Testis (tissue), 3 donors: ENCODE data around the gene PRKN. TPM values are rescaled to one million over a fixed set of nuclear protein-coding genes. Genes with fewer than 3 reads are reported as not detected.

Source experiments
- DNase-seq: peaks from one replicate; pipeline ENCODE4 v3.0.0-alpha.2; 2019
- H3K27ac ChIP-seq, 2 donors: fragments of 200-600 bp; sonication (generic); one replicate each; pipeline ENCODE4 v1.5.1; 2019
- H3K27me3 ChIP-seq: fragments of 200-600 bp; sonication (generic); one replicate; pipeline ENCODE4 v1.5.1; 2019
- H3K36me3 ChIP-seq: fragments of 200-600 bp; sonication (generic); one replicate; pipeline ENCODE4 v1.5.1; 2017; ENCODE audit warnings: low read depth; ENCODE audit errors: missing control alignments
- H3K4me1 ChIP-seq: fragments of 200-600 bp; sonication (generic); one replicate; pipeline ENCODE4 v1.5.1; 2019
- H3K4me3 ChIP-seq, 2 donors: fragments of 200-600 bp; sonication (generic); one replicate each; pipeline ENCODE4 v1.5.1; 2017 to 2019
- H3K9me3 ChIP-seq: fragments of 200-600 bp; sonication (generic); one replicate; pipeline ENCODE4 v1.5.1; 2017
- POLR2A ChIP-seq: fragments of 450-650 bp; IDR thresholded peaks from one replicate; pipeline ENCODE4 v1.6.1; 2017; ENCODE audit warnings: antibody characterized with exemption, mild to moderate bottlenecking, moderate library complexity
- WGBS, 2 donors: methylation state at CpG; one replicate each; pipeline ENCODE4 v1.1.5; 2018; 5-methylcytosine and 5-hydroxymethylcytosine counted together
- intact Hi-C: fragments of 100-400 bp; cut with DNase I; formaldehyde crosslinking; loops from one replicate; pipeline ENCODE4 v1.15.1; 2023; ENCODE audit warnings: low total_unique reads
- polyA plus RNA-seq: library from polyadenylated mRNA; stranded (reverse); fragments of 350-450 nt; fragmentation: Illumina TruSeq; extraction: RNeasy Lipid Tissue Mini Kit (QIAGEN cat#74804); gene quantifications from one replicate; pipeline ENCODE4 v1.2.3, GENCODE V29; 2014; ENCODE audit warnings: low read depth, low replicate concordance; ENCODE audit not compliant: insufficient read depth
- total RNA-seq, 2 donors: library from RNA; depleted of rRNA; stranded (reverse); fragments of >200 nt; gene quantifications; one replicate each; pipeline ENCODE4 v1.2.3, GENCODE V29; 2016
- TF ChIP-seq, protein P1 (sequence below), 3 experiments: fragments of 450-650 bp in 2 of 3; fragments of 200-600 bp in 1 of 3; sonication (generic) in 1 of 3; IDR thresholded peaks; one replicate each; pipeline ENCODE4 v1.5.1; 2016 to 2019; ENCODE audit warnings: antibody characterized with exemption in 3 of 3, mild to moderate bottlenecking in 2 of 3, moderate library complexity in 1 of 3

The PRKN gene
- total and polyA plus RNA-seq, 3 donors from 2014 or later = 19.1 to 34.5 (median 28.8) TPM

DNA sequence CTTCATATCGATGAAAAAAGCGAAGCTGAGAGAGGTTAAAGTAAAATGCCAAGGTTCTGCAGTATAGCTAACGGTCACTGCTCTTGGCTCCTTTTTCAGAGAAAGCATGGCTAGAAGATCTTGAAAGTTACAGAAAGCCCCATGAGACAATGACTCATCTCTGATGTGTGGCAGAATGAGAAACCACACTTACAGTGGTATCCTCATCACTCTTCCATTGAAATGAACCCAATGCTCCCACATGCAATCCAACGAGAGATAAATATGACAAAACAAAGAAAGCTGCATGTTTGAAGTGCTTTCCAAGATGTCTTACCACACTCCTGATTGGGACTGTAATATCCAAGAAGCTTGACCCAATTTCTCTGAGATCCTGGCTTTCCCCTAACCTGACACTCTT lies 694.9 kb downstream of the PRKN start:
- DNase-seq = no peak
- no peaks in the 10 kb centered on the region for H3K4me1 ChIP-seq
- intact Hi-C loops = no loop called here

DNA sequence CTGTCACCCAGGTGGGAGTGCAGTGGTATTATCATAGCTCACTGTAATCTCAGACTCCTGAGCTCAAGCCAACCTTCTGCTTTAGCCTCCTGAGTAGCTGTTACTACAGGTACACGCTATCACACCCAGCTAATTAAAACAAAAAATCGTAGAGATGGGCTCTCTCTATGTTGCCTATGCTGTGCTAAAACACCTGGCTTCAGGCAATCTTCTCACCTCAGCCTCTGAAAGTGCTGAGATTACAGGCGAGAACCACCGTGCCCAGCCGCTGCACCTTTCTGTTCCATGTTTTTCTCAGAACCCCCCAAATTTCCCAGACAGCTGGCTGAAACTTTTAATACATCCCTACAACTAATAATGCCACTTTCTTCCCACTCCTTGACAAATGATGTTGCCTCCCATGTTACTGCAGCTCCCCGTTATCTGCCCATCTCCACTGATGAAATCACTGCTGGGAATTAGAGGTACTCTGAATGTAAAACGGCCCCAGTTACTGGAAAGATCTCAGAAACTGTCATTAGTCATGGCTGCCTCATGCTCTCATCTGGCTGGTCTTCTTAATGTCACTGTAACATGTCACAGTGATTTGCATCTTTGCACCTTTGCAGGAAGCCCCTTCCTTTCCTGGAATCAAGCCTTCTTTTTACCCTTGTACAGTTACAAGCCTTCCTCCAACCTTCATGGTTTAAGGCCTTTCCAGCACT lies 697.5 kb downstream of the PRKN start:
- no peaks in the 10 kb centered on the region for H3K4me1 ChIP-seq
- TF ChIP-seq POLR2A = no peak
- TF ChIP-seq, protein P1, sequence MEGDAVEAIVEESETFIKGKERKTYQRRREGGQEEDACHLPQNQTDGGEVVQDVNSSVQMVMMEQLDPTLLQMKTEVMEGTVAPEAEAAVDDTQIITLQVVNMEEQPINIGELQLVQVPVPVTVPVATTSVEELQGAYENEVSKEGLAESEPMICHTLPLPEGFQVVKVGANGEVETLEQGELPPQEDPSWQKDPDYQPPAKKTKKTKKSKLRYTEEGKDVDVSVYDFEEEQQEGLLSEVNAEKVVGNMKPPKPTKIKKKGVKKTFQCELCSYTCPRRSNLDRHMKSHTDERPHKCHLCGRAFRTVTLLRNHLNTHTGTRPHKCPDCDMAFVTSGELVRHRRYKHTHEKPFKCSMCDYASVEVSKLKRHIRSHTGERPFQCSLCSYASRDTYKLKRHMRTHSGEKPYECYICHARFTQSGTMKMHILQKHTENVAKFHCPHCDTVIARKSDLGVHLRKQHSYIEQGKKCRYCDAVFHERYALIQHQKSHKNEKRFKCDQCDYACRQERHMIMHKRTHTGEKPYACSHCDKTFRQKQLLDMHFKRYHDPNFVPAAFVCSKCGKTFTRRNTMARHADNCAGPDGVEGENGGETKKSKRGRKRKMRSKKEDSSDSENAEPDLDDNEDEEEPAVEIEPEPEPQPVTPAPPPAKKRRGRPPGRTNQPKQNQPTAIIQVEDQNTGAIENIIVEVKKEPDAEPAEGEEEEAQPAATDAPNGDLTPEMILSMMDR (IDR thresholded peaks at IDR 0.05) = no peak
- H3K4me3 ChIP-seq = no peak overlapping the region
- intact Hi-C loops = no loop called here
- no peaks in the 10 kb centered on the region for H3K36me3 ChIP-seq
- 76 to 84% methylated on average over 7 of the region's 7 CpGs for WGBS, 2 donors
- H3K9me3 ChIP-seq = no peaks in the 10 kb centered on the region
- no peak for DNase-seq
- H3K27me3 ChIP-seq = no peaks in the 10 kb centered on the region
- H3K27ac ChIP-seq = no peak overlapping the region

More for the DNA sequence above, 694.9 kb downstream of the PRKN start:
- TF ChIP-seq, protein P1 (IDR thresholded peaks at IDR 0.05) = no peak
- no peak for TF ChIP-seq POLR2A
- Histone ChIP-seq H3K4me3 (no peak overlapping the region), H3K36me3 (no peaks in the 10 kb centered on the region), H3K9me3 (no peaks in the 10 kb centered on the region), H3K27ac (no peak overlapping the region), H3K27me3 (no peaks in the 10 kb centered on the region)
- WGBS, 2 donors = 81 to 82% methylated on average over 4 of the region's 4 CpGs

DNA sequence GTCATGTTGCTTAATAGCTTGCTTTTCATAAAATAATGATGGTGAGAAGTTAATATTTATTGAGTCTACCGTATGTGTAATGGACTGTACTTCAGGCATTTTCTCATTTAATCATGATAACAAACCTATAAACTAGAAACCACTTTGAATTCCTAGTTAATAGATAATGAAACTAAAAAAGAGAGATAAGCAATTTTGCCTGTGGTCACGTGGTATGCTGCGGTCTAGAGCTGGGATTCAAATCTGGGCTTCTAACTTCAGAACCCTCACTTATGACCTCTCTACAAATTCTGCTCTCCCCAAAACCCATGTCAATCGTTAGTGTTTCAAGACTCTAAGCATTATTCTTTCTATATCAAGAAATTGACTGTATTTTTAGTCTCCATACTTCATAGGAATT lies 700.7 kb downstream of the PRKN start:
- intact Hi-C loops = no loop called here
- Histone ChIP-seq H3K36me3 (no peaks in the 10 kb centered on the region), H3K4me1 (no peaks in the 10 kb centered on the region), H3K4me3 (no peak overlapping the region), H3K27me3 (no peaks in the 10 kb centered on the region), H3K27ac (no peak overlapping the region), H3K9me3 (no peaks in the 10 kb centered on the region)
- DNase-seq = no peak
- TF ChIP-seq POLR2A = no peak
- TF ChIP-seq, protein P1 (IDR thresholded peaks at IDR 0.05) = no peak
- 82 to 83% methylated on average over 4 of the region's 4 CpGs for WGBS, 2 donors

DNA sequence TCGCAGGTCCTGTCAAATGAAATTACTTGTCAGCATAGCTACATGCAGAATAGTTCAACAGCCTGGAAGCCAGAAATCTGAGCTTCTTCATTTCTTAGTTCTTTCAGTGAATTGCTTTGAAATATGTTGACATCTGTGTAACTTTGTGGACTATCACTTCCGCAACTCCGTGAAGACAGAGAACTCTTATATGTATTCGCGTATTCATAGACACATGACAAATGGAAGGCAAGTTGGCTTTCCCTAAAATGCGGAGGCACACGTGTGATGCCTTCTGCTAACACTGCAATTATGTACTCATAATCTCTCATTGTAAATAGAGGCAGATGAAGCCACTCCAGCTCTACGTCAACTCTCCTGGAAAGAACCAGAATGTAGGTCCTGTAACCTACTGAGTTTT lies 701.5 kb downstream of the PRKN start:
- intact Hi-C loops = no loop called here
- TF ChIP-seq, protein P1 (IDR thresholded peaks at IDR 0.05) = no peak
- TF ChIP-seq POLR2A = no peak

DNA sequence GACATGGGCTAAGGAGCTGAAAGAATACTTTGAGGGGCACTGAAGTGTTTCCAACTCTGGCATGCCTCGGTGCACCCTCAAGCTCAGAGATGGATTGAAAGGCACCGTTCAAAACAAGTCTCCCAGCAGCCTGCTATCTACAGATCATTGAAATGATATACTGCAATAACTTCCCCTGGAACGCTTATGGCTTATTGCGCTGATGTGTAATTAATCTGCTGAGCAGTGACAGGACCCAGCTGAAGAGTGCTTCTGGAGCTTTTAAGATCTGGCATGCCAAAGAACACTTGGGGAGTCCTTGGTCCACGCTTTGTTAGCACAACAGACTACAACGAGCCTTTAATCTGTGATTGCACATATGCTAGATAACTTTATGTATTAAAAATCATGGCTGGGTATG lies 708.2 kb downstream of the PRKN start:
- Histone ChIP-seq H3K9me3 (no peaks in the 10 kb centered on the region), H3K4me3 (no peak overlapping the region), H3K4me1 (no peaks in the 10 kb centered on the region), H3K36me3 (no peaks in the 10 kb centered on the region), H3K27ac (no peak overlapping the region), H3K27me3 (no peaks in the 10 kb centered on the region)
- intact Hi-C loops = no loop called here
- TF ChIP-seq, protein P1 (IDR thresholded peaks at IDR 0.05) = no peak
- TF ChIP-seq POLR2A = no peak
- DNase-seq = no peak
- 63 to 71% methylated on average over 6 of the region's 6 CpGs for WGBS, 2 donors

More for the DNA sequence above, 701.5 kb downstream of the PRKN start:
- no peak overlapping the region for H3K4me3 ChIP-seq
- no peaks in the 10 kb centered on the region for H3K27me3 ChIP-seq
- H3K36me3 ChIP-seq = no peaks in the 10 kb centered on the region
- H3K27ac ChIP-seq = no peak overlapping the region
- no peak for DNase-seq
- H3K4me1 ChIP-seq = no peaks in the 10 kb centered on the region
- WGBS, 2 donors = 91 to 96% methylated on average over 8 of the region's 8 CpGs
- H3K9me3 ChIP-seq = no peaks in the 10 kb centered on the region
